Heart left ventricle (tissue), 13 donors: Measurements from ENCODE around the gene ACOXL.

ENCODE experiments used
- POLR2A ChIP-seq, 2 donors: fragments of 450-650 bp; IDR thresholded peaks; one replicate each; pipeline ENCODE4 v1.6.1; 2017; ENCODE audit warnings: antibody characterized with exemption in 2 of 2, mild to moderate bottlenecking in 2 of 2, moderate library complexity in 2 of 2
- TF ChIP-seq, protein P1 (sequence below), 12 donors: fragments of 200-600 bp; sonication (generic) in 4 of 12; IDR thresholded peaks; one replicate each; pipeline versions ENCODE4 v1.5.0 to v1.8.0; 2018 to 2022; ENCODE audit warnings: antibody characterized with exemption in 12 of 12, mild to moderate bottlenecking in 5 of 12
- donor health status: ischemic (EF 13 %, LVEDD 7.1; RV severe dilation, severe dysfunction).
- donor health status: DM: no; HTN: yes; CAD: no.
- donor health status: DM: no; HTN: no; CAD: no.
- donor health status: ischemic (EF 25% LVEDD 6.9; RV normal size, moderate dysfunction).
- donor health status: ischemic (EF 25% LVEDD 5.7; RV mildly dilated, moderate dysfunction).
- donor health status: ischemic (EF 35%, LVEDD 5.7; RV mildly dilated, moderate dysfunction).
- donor health status: nonischemic (EF 11% LVEDD 7.7; RV severe dilation, severe dysfunction).
- donor health status: DM: yes; HTN: yes; CAD: no.
- donor health status: PGD.
- donor health status: ischemic (EF 29% LVEDD 5.4; RV normal size, mild dysfunction).
- donor health status: nonischemic (EF 23%, LVEDD 6.1; RV moderate dilation, normal function).

DNA sequence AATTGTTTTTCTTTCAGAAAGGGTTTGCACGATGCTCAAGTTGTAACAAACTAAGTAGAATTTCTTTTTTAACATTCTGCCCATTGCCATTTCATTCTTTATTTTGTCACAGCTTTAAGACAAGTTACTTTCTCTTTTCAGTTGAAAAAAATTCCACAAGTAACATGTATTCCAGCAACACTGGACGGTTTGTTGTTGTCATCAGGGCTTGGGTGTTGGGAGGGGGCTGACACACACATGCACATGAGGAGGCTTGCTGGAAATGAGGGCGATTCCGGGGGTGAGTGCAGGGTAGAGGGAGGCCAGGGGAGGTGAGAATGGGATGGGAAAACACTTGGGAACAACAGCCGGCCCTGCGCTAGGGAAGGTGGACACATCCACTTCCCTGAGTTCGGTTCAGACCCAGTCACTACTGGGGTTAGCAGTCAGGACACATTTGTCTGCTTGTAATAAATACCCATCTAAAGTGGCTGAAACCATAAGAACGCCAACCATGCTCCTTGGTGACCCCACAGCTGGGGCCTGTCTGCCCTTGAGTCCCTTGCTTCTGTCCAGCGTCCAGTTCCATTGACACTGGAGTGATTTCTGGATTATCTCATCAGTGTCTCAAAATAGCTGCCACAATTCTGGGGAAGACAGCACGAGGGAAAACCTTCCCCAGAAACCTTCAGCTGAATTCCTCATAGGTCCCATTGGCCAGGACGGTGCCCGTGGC is 246.5 kb downstream of the ACOXL start:
- TF ChIP-seq POLR2A (IDR thresholded peaks at IDR 0.05), result no peak
- TF ChIP-seq, protein P1, sequence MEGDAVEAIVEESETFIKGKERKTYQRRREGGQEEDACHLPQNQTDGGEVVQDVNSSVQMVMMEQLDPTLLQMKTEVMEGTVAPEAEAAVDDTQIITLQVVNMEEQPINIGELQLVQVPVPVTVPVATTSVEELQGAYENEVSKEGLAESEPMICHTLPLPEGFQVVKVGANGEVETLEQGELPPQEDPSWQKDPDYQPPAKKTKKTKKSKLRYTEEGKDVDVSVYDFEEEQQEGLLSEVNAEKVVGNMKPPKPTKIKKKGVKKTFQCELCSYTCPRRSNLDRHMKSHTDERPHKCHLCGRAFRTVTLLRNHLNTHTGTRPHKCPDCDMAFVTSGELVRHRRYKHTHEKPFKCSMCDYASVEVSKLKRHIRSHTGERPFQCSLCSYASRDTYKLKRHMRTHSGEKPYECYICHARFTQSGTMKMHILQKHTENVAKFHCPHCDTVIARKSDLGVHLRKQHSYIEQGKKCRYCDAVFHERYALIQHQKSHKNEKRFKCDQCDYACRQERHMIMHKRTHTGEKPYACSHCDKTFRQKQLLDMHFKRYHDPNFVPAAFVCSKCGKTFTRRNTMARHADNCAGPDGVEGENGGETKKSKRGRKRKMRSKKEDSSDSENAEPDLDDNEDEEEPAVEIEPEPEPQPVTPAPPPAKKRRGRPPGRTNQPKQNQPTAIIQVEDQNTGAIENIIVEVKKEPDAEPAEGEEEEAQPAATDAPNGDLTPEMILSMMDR (IDR thresholded peaks at IDR 0.05), result no peak
